NB4 (cell line): ENCODE measurements around the gene NFIA.
A peak's percentile ranks its signal among the peaks of the same experiment; 100 is the strongest.

Source experiments
- DNase-seq: peaks from one replicate; pipeline ENCODE4 v3.0.0; 2010; ENCODE audit warnings: low read depth
- H3K4me3 ChIP-seq: one replicate; pipeline ENCODE4 v1.5.1; 2011; ENCODE audit warnings: mild to moderate bottlenecking, low read depth, low read length, moderate library complexity
- CTCF ChIP-seq: IDR thresholded peaks from one replicate; pipeline ENCODE4 v1.5.1; 2012; ENCODE audit warnings: low read depth, low read length
- MYC ChIP-seq: IDR thresholded peaks from 2 replicates; pipeline ENCODE4 v1.6.1; 2011; ENCODE audit warnings: low read depth, low read length
- POLR2A ChIP-seq: IDR thresholded peaks from 2 replicates; pipeline ENCODE4 v1.6.1; 2011; ENCODE audit warnings: mild to moderate bottlenecking; ENCODE audit not compliant: insufficient read length; ENCODE audit errors: extremely low read depth
- TF ChIP-seq, protein P1 (sequence below): IDR thresholded peaks from 2 replicates; pipeline ENCODE4 v1.6.1; 2011; ENCODE audit warnings: low read depth, low read length

Gene NFIA

GRCh38 chr1:61170328-61171238, 88.2 kb downstream of the NFIA start:
- DNase-seq: no peak
- no peak for TF ChIP-seq CTCF
- TF ChIP-seq POLR2A: no peak
- TF ChIP-seq MYC: no peak
- TF ChIP-seq, protein P1, sequence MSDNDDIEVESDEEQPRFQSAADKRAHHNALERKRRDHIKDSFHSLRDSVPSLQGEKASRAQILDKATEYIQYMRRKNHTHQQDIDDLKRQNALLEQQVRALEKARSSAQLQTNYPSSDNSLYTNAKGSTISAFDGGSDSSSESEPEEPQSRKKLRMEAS: no peak

GRCh38 chr1:61171346-61171745, 89.0 kb downstream of the NFIA start:
- no peak for DNase-seq
- no peak overlapping the region for H3K4me3 ChIP-seq
- no peak for TF ChIP-seq MYC

More at GRCh38 chr1:61170328-61171238, 88.2 kb downstream of the NFIA start:
- no peak overlapping the region for H3K4me3 ChIP-seq

DNA sequence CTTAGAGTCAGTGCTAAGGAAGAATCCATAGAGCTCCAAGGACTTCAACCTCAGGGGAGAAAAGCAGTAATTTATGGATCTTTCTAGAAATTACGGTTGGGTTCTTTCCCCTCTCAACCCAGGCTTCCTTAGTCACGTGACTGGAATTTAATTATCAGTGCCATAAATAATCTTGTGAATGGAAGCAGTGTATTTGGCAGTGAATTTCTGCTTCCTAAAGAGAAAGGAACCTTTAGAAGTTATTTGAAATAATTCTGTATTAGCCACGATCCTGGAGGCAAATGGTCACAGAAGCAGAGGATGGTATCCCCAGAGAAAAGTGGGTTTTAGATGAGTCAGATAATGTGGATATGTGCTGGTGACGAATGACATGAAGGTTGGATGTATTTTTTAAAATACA, 89.6 kb downstream of the NFIA start:
- DNase-seq: no peak

GRCh38 chr1:61173118-61173517, 90.8 kb downstream of the NFIA start:
- no peak for TF ChIP-seq CTCF
- TF ChIP-seq, protein P1: no peak
- no peak for TF ChIP-seq POLR2A
- no peak for TF ChIP-seq MYC
- no peak overlapping the region for H3K4me3 ChIP-seq
- DNase-seq: no peak

More for the DNA sequence above, 89.6 kb downstream of the NFIA start:
- H3K4me3 ChIP-seq: no peak overlapping the region
- TF ChIP-seq POLR2A (no peak), CTCF (no peak), MYC (no peak)
- TF ChIP-seq, protein P1: no peak

- DNase-seq: peak; percentile 2
- no peak overlapping the region for H3K4me3 ChIP-seq
- TF ChIP-seq MYC: no peak
- TF ChIP-seq POLR2A: no peak
- TF ChIP-seq, protein P1: no peak
- no peak for TF ChIP-seq CTCF
Measured at GRCh38 chr1:61174060-61174795, 91.9 kb downstream of the NFIA start.

- TF ChIP-seq CTCF (no peak), MYC (no peak), POLR2A (no peak)
- TF ChIP-seq, protein P1: no peak
- DNase-seq: no peak
- no peak overlapping the region for H3K4me3 ChIP-seq
Measured at GRCh38 chr1:61175976-61176375, 93.6 kb downstream of the NFIA start.
